Keratinocyte (primary cell): ENCODE results near the gene SLC44A5.

Experiments used
- CTCF ChIP-seq, 3 experiments: IDR thresholded peaks in 1 of 3; conservative IDR thresholded peaks in 1 of 3; optimal IDR thresholded peaks in 1 of 3; 2 replicates in 2 of 3; 3 replicates in 1 of 3; pipeline versions ENCODE3 to v1.5.1; 2011; ENCODE audit warnings: low read length in 3 of 3, mild to moderate bottlenecking in 3 of 3, moderate library complexity in 2 of 3, control low read depth in 1 of 3, inconsistent platforms in 1 of 3; ENCODE audit not compliant: insufficient read depth in 2 of 3; ENCODE audit errors: extremely low read depth in 1 of 3
- EZH2 ChIP-seq: IDR thresholded peaks from one replicate; pipeline ENCODE4 v1.6.1; 2012; ENCODE audit warnings: inconsistent platforms, mild to moderate bottlenecking, low read length, moderate library complexity

- TF ChIP-seq EZH2 (no peak), CTCF (optimal IDR thresholded peaks at IDR 0.05 in 1 of 3, IDR thresholded peaks at IDR 0.05 in 1 of 3, conservative IDR thresholded peaks at IDR 0.05 in 1 of 3; ENCODE audit: extremely low read depth in 1 of 3, insufficient read depth in 2 of 3, low read length in 3 of 3) (no peak)
Measured at GRCh38 chr1:75618382-75618781, 7.5 kb upstream of the SLC44A5 start.
